Stomach (tissue), 9 donors: ENCODE results near the gene RPTOR. TPM values are rescaled to one million over a fixed set of nuclear protein-coding genes. Genes with fewer than 3 reads are reported as not detected.

Experiments
- DNase-seq, 2 donors: peaks; one replicate each; pipeline versions ENCODE4 v3.0.0 to v3.0.0-alpha.2; 2013 to 2019
- H3K27ac ChIP-seq, 5 donors: fragments of 200-600 bp in 4 of 5; sonication (generic) in 4 of 5; one replicate each; pipeline ENCODE4 v1.5.1; 2013 to 2019; ENCODE audit warnings: mild to moderate bottlenecking in 1 of 5, moderate library complexity in 1 of 5
- H3K27me3 ChIP-seq, 3 donors: fragments of 200-600 bp; sonication (generic); one replicate each; pipeline ENCODE4 v1.5.1; 2017 to 2019; ENCODE audit warnings: mixed run types in 1 of 3
- H3K36me3 ChIP-seq, 4 donors: fragments of 200-600 bp; sonication (generic); 1 replicate in 3 of 4; 2 replicates in 1 of 4; pipeline ENCODE4 v1.5.1; 2016 to 2019
- H3K4me1 ChIP-seq, 4 donors: fragments of 200-600 bp; sonication (generic); one replicate each; pipeline ENCODE4 v1.5.1; 2016 to 2019
- H3K4me3 ChIP-seq, 4 donors: fragments of 200-600 bp; sonication (generic) in 3 of 4; one replicate each; pipeline ENCODE4 v1.5.1; 2016 to 2019; ENCODE audit warnings: mild to moderate bottlenecking in 1 of 4
- H3K9me3 ChIP-seq, 4 donors: fragments of 200-600 bp; sonication (generic); one replicate each; pipeline ENCODE4 v1.5.1; 2016 to 2019
- EP300 ChIP-seq: sonication (generic); formaldehyde crosslinking; IDR thresholded peaks from one replicate; pipeline ENCODE4 v1.6.1; 2017; ENCODE audit warnings: antibody characterized with exemption
- POLR2A ChIP-seq, 4 donors: fragments of 450-650 bp; IDR thresholded peaks; one replicate each; pipeline ENCODE4 v1.6.1; 2016; ENCODE audit warnings: antibody characterized with exemption in 4 of 4, control low read depth in 2 of 4, mild to moderate bottlenecking in 1 of 4, moderate library complexity in 1 of 4
- POLR2AphosphoS5 ChIP-seq, 3 donors: sonication (generic); formaldehyde crosslinking; IDR thresholded peaks; one replicate each; pipeline ENCODE4 v1.6.1; 2016; ENCODE audit warnings: antibody characterized with exemption in 3 of 3
- WGBS, 5 donors: extraction: QIAGEN DNeasy Blood & Tissue Kit in 3 of 5; methylation state at CpG; one replicate each; pipeline versions ENCODE4 v1.1.5 to v1.1.7; 2013 to 2018; 5-methylcytosine and 5-hydroxymethylcytosine counted together
- intact Hi-C: fragments of 100-400 bp; cut with DNase I; formaldehyde crosslinking; loops from one replicate; pipeline ENCODE4 v1.15.1; 2023; ENCODE audit warnings: low total_unique reads
- polyA plus RNA-seq, 3 donors: library from polyadenylated mRNA; stranded (reverse); fragments of 200-250 nt; gene quantifications; one replicate each; pipeline ENCODE4 v1.2.3, GENCODE V29; 2013
- total RNA-seq, 5 donors: library from RNA; depleted of rRNA; stranded (reverse); fragments of >200 nt; gene quantifications; one replicate each; pipeline versions ENCODE4 v1.1.0 to v1.2.3, GENCODE V29; 2014 to 2016
- TF ChIP-seq, protein P1 (sequence below), 7 experiments: fragments of 450-650 bp in 4 of 7; fragments of 200-600 bp in 3 of 7; sonication (generic) in 3 of 7; IDR thresholded peaks; one replicate each; pipeline ENCODE4 v1.5.1; 2016 to 2019; ENCODE audit warnings: antibody characterized with exemption in 7 of 7, control low read depth in 2 of 7, mild to moderate bottlenecking in 1 of 7
- donor health status: healthy with polysubstance abuse.
- donor health status: Bipolar disorder and iron deficiency.
- donor health status: healthy.

Gene RPTOR
- total and polyA plus RNA-seq, 8 donors: 3.8 to 103 (median 19.3) TPM

GRCh38 chr17:80960797-80961452 is 416.3 kb downstream of the RPTOR start:
- no peak overlapping the region for H3K4me3 ChIP-seq
- TF ChIP-seq POLR2A (IDR thresholded peaks at IDR 0.05): no peak
- TF ChIP-seq POLR2AphosphoS5 (IDR thresholded peaks at IDR 0.05): no peak
- TF ChIP-seq, protein P1, sequence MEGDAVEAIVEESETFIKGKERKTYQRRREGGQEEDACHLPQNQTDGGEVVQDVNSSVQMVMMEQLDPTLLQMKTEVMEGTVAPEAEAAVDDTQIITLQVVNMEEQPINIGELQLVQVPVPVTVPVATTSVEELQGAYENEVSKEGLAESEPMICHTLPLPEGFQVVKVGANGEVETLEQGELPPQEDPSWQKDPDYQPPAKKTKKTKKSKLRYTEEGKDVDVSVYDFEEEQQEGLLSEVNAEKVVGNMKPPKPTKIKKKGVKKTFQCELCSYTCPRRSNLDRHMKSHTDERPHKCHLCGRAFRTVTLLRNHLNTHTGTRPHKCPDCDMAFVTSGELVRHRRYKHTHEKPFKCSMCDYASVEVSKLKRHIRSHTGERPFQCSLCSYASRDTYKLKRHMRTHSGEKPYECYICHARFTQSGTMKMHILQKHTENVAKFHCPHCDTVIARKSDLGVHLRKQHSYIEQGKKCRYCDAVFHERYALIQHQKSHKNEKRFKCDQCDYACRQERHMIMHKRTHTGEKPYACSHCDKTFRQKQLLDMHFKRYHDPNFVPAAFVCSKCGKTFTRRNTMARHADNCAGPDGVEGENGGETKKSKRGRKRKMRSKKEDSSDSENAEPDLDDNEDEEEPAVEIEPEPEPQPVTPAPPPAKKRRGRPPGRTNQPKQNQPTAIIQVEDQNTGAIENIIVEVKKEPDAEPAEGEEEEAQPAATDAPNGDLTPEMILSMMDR (IDR thresholded peaks at IDR 0.05): no peak
- no peak for TF ChIP-seq EP300
- 85 to 96% (median 95%) methylated on average over 10 to 31 of the region's 31 CpGs for WGBS, 5 donors
- no peak for DNase-seq
- H3K36me3 ChIP-seq: peaks cover 0 to 50% (median 49%) of the 10 kb centered on the region in 4 donors
- no peaks in the 10 kb centered on the region for H3K9me3 ChIP-seq
- no peaks in the 10 kb centered on the region for H3K27me3 ChIP-seq
- H3K27ac ChIP-seq: peak overlapping the region in 4 of 5 donors; percentile 71 to 88 (median 80)
- intact Hi-C loops: no loop called here
- H3K4me1 ChIP-seq: peaks cover 9 to 37% (median 23%) of the 10 kb centered on the region in 4 donors

GRCh38 chr17:80961541-80962330 is 417.1 kb downstream of the RPTOR start:
- intact Hi-C loops: no loop called here
- H3K27ac ChIP-seq: peak overlapping the region in 4 of 5 donors; percentile 32 to 88 (median 80)

GRCh38 chr17:80962356-80963329 is 418.0 kb downstream of the RPTOR start:
- Histone ChIP-seq H3K4me3 (no peak overlapping the region), H3K27me3 (no peaks in the 10 kb centered on the region), H3K4me1 (peaks cover 9 to 37% (median 24%) of the 10 kb centered on the region in 4 donors), H3K9me3 (no peaks in the 10 kb centered on the region), H3K27ac (peak overlapping the region in 4 of 5 donors; percentile 32 to 88 (median 80)), H3K36me3 (peaks cover 0 to 55% (median 50%) of the 10 kb centered on the region in 4 donors)
- no peak for DNase-seq
- no peak for TF ChIP-seq EP300
- no peak for TF ChIP-seq POLR2AphosphoS5 (IDR thresholded peaks at IDR 0.05)
- TF ChIP-seq, protein P1 (IDR thresholded peaks at IDR 0.05): no peak
- no peak for TF ChIP-seq POLR2A (IDR thresholded peaks at IDR 0.05)
- intact Hi-C loops: no loop called here
- WGBS, 5 donors: 89 to 96% (median 91%) methylated on average over 10 to 41 of the region's 41 CpGs

More at GRCh38 chr17:80961541-80962330, 417.1 kb downstream of the RPTOR start:
- H3K27me3 ChIP-seq: no peaks in the 10 kb centered on the region
- DNase-seq: no peak
- no peak overlapping the region for H3K4me3 ChIP-seq
- peaks cover 9 to 37% (median 23%) of the 10 kb centered on the region in 4 donors for H3K4me1 ChIP-seq
- no peak for TF ChIP-seq POLR2A (IDR thresholded peaks at IDR 0.05)
- no peak for TF ChIP-seq POLR2AphosphoS5 (IDR thresholded peaks at IDR 0.05)
- TF ChIP-seq, protein P1 (IDR thresholded peaks at IDR 0.05): no peak
- TF ChIP-seq EP300: no peak
- no peaks in the 10 kb centered on the region for H3K9me3 ChIP-seq
- 80 to 86% (median 84%) methylated on average over 19 to 21 of the region's 21 CpGs for WGBS, 5 donors
- H3K36me3 ChIP-seq: peaks cover 0 to 58% (median 52%) of the 10 kb centered on the region in 4 donors
